Measurements from ENCODE around the gene USP10.

The USP10 gene

GRCh38 chr16:84680165-84680842 lies 19.5 kb upstream of the USP10 start:
- TF ChIP-seq GATA3 (IDR thresholded peaks at IDR 0.05; ENCODE audit: low read depth, low read length) (no peak), GATA2 (IDR thresholded peaks at IDR 0.05; ENCODE audit: low read depth, low read length) (no peak)

GRCh38 chr16:84680843-84681629 lies 18.8 kb upstream of the USP10 start:
- TF ChIP-seq GATA2 (IDR thresholded peaks at IDR 0.05; ENCODE audit: low read depth, low read length) = no peak
- TF ChIP-seq GATA3 (IDR thresholded peaks at IDR 0.05; ENCODE audit: low read depth, low read length) = no peak

- no peak for TF ChIP-seq GATA2 (IDR thresholded peaks at IDR 0.05; ENCODE audit: low read depth, low read length)
- no peak for TF ChIP-seq GATA3 (IDR thresholded peaks at IDR 0.05; ENCODE audit: low read depth, low read length)
Observed at GRCh38 chr16:84683691-84684591, 15.9 kb upstream of the USP10 start.

GRCh38 chr16:84684592-84684965 lies 15.2 kb upstream of the USP10 start:
- TF ChIP-seq GATA2 (IDR thresholded peaks at IDR 0.05; ENCODE audit: low read depth, low read length) (no peak), GATA3 (IDR thresholded peaks at IDR 0.05; ENCODE audit: low read depth, low read length) (no peak)

GRCh38 chr16:84685210-84685609 lies 14.6 kb upstream of the USP10 start:
- TF ChIP-seq GATA2 (IDR thresholded peaks at IDR 0.05; ENCODE audit: low read depth, low read length) (no peak), GATA3 (IDR thresholded peaks at IDR 0.05; ENCODE audit: low read depth, low read length) (no peak)

- no peak for TF ChIP-seq GATA3 (IDR thresholded peaks at IDR 0.05; ENCODE audit: low read depth, low read length)
- no peak for TF ChIP-seq GATA2 (IDR thresholded peaks at IDR 0.05; ENCODE audit: low read depth, low read length)
Observed at GRCh38 chr16:84686707-84687298, 13.0 kb upstream of the USP10 start.

- no peak for TF ChIP-seq GATA2 (IDR thresholded peaks at IDR 0.05; ENCODE audit: low read depth, low read length)
- no peak for TF ChIP-seq GATA3 (IDR thresholded peaks at IDR 0.05; ENCODE audit: low read depth, low read length)
Observed at GRCh38 chr16:84687715-84688114, 12.1 kb upstream of the USP10 start.

- TF ChIP-seq GATA3 (IDR thresholded peaks at IDR 0.05; ENCODE audit: low read depth, low read length) (no peak), GATA2 (IDR thresholded peaks at IDR 0.05; ENCODE audit: low read depth, low read length) (no peak)
Observed at GRCh38 chr16:84689111-84689510, 10.7 kb upstream of the USP10 start.

GRCh38 chr16:84690088-84690819 lies 9.5 kb upstream of the USP10 start:
- TF ChIP-seq GATA3 (IDR thresholded peaks at IDR 0.05; ENCODE audit: low read depth, low read length) (no peak), GATA2 (IDR thresholded peaks at IDR 0.05; ENCODE audit: low read depth, low read length) (no peak)

- no peak for TF ChIP-seq GATA3 (IDR thresholded peaks at IDR 0.05; ENCODE audit: low read depth, low read length)
- TF ChIP-seq GATA2 (IDR thresholded peaks at IDR 0.05; ENCODE audit: low read depth, low read length) = no peak
Observed at GRCh38 chr16:84692451-84693214, 7.2 kb upstream of the USP10 start.

GRCh38 chr16:84694980-84695379 lies 4.8 kb upstream of the USP10 start:
- TF ChIP-seq GATA2 (IDR thresholded peaks at IDR 0.05; ENCODE audit: low read depth, low read length) (no peak), GATA3 (IDR thresholded peaks at IDR 0.05; ENCODE audit: low read depth, low read length) (no peak)

- no peak for TF ChIP-seq GATA3 (IDR thresholded peaks at IDR 0.05; ENCODE audit: low read depth, low read length)
- TF ChIP-seq GATA2 (IDR thresholded peaks at IDR 0.05; ENCODE audit: low read depth, low read length) = no peak
Observed at GRCh38 chr16:84699147-84699711, 571 bp upstream of the USP10 start.
